Subcutaneous adipose tissue (tissue), 4 donors: ENCODE results near the gene ZNF584. TPM values are rescaled to one million over a fixed set of nuclear protein-coding genes. Genes with fewer than 3 reads are reported as not detected.

Source experiments
- total RNA-seq, 4 donors: library from RNA; depleted of rRNA; stranded (reverse); fragments of >200 nt; gene quantifications; one replicate each; pipeline ENCODE4 v1.1.0, GENCODE V29; 2016
- TF ChIP-seq, protein P1 (sequence below): fragments of 450-650 bp; IDR thresholded peaks from one replicate; pipeline ENCODE4 v1.5.1; 2016; ENCODE audit warnings: low read depth, mild to moderate bottlenecking, control low read depth, antibody characterized with exemption, moderate library complexity

The ZNF584 gene
- total RNA-seq = 1 to 10 TPM; 4.7 to 9.5 (median 8.4) TPM

DNA sequence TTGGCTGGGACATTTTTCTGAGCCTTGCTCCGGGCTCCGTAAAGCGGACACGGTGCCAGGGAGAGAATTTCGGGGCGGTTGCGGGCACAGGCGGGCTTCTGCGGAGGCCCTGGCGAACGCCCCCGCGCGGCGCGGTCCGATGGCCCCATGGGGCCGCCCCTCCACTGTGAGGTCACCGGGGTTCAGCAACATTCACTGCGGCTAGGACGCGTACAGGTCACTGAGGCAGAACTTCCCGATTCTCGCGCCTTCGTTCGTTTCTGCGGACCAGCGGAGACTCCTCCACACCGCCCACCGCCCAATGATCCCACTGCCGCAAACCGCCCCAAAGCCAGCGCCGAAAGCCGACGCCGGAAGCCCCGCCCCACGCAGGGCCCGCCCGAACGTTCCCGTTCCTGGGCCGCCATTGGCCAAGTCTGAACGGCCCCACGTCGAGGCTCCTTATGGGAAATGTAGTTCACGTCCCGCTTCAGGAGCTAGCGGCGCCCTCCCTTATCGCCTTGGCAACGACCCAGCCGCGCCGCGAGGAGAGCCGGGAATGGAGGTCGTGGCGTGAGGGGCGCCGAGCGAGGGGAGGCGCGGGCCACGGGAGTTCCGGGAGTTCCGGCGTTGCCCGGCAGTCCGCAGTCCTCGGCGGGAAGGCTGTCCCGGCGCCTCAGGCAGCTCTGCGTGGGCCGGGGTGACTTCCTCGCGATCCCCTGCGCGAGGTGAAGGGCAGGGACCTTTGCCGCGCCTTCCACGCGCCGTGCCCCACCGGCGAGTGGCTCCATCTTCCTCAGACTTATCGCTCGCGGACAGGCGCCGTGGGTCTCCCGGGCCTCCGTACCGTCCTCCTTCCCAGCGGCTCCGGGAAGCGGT is at the start of gene ZNF584:
ZNF584 (plus strand) TSS at position 498 of the 858 bp plus-strand sequence. CDS start 499 bp downstream, outside the sequence.
- TF ChIP-seq, protein P1, sequence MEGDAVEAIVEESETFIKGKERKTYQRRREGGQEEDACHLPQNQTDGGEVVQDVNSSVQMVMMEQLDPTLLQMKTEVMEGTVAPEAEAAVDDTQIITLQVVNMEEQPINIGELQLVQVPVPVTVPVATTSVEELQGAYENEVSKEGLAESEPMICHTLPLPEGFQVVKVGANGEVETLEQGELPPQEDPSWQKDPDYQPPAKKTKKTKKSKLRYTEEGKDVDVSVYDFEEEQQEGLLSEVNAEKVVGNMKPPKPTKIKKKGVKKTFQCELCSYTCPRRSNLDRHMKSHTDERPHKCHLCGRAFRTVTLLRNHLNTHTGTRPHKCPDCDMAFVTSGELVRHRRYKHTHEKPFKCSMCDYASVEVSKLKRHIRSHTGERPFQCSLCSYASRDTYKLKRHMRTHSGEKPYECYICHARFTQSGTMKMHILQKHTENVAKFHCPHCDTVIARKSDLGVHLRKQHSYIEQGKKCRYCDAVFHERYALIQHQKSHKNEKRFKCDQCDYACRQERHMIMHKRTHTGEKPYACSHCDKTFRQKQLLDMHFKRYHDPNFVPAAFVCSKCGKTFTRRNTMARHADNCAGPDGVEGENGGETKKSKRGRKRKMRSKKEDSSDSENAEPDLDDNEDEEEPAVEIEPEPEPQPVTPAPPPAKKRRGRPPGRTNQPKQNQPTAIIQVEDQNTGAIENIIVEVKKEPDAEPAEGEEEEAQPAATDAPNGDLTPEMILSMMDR = no peak

DNA sequence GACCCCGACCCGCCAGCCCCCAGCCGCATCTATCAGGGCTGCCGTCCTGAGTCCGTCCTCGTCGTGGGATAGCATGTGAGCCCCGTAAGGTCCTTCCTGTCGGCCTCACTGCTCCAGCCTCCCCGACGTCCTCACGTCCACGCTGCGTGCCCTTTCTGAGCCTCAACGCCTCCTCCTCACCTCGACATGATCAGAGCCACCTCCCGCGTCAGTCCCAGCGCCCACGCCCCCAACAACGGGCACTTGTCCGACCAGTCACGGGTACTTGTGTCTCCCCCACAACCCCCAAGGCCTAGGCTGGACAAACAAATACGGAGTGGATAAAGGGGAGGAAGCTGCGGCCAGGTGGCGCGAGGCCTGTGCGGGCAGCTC is 46.6 kb upstream of the ZNF584 start:
- TF ChIP-seq, protein P1 = no peak

DNA sequence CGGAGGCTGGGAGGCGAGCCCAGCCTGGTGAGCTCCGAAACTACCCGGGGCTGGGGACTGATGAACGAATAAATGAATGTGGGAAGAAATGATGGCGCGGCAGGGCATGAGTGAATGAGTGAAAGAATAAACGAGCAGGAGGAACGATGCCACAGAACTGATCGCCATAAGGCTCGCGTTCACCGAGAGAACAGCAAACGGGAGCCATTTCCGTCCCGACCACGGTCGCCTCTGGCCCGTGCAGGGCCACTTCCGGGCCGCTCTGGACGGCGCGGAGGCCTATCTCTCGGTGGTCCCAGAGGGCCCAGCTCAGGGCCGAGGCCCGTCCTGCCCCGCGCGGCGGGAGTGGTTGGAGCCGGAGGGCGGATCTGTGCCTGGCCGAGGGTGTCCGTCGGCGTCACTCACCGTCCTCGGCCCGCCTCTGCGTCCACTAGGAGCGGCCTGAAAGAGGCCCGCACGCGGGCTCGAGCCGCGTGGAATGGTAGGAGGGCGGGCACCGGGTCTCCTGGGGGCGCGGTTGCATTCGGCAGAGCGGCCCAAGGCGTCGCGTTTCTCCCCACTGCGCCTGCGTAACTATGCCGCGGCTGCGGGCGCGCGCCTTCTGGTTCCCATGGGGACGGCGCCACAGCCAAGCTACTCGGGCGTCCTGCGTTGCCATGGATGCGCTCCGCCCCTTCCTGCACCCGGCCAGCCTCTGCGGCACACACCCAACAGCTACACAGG is 46.0 kb upstream of the ZNF584 start, which contains the start of gene ZNF497:
ZNF497 (minus strand) TSS at position 480 of the 723 bp plus-strand sequence. CDS start 5,116 bp downstream, outside the sequence.
- TF ChIP-seq, protein P1 = no peak

DNA sequence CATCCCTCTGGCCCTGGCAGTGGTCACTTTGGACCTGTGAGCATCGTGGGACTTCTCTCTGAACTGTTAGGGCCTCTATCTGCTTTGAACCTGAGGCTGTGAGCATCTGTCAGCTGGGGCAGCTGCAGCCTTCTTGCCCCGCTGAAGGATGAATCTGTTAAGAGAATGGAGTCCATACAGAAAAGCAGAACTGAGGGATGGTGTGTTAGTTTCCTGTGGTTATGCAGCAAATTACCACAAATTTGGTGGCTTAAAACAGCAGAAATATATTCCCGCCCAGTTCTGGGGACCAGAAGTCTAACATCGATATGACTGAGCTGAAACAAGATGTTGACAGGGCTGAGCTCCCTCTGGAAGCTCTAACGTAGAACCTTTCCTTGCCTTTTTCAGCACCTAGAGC is 44.3 kb upstream of the ZNF584 start:
- TF ChIP-seq, protein P1 = no peak

DNA sequence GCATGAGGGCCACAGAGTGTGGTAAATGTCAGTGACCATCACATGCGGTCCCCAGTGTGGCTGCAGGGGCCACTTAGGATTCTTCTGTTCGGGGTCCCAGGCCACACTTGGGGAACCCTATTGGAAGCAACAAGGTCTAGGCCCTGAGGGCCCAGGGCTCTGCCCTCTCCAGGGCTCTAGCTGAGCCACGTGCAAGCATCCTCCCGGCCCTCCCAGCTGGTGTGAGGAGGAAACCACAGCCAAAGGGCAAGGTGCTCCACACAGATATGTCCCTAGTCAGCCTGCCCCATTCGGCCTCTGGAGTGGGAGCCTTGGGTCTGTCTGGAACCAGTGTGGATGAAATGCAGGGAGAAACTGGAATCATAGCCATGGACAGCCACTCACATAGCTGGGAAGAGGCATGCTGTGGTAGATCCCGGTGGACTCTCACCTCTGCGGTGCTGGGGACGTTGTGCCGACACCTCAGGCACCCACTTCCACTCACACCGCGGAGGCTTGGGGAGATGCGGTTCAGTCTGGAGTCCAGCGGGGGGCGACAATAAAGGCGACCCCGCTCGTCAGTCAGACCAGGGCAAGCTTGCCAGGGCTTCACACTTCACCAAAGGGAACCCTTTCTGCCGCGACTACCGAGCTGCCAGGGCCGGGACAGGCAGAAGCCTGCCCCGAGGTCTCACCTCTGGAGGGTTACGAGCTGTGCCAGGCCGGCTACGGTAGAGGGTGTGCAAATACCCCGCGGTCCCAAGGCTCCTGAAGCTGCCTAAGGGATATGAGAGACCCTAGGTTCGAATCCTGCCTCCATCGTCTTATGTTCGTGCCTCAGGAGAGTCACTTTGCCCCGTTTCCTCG is 41.6 kb upstream of the ZNF584 start:
- TF ChIP-seq, protein P1 = no peak

DNA sequence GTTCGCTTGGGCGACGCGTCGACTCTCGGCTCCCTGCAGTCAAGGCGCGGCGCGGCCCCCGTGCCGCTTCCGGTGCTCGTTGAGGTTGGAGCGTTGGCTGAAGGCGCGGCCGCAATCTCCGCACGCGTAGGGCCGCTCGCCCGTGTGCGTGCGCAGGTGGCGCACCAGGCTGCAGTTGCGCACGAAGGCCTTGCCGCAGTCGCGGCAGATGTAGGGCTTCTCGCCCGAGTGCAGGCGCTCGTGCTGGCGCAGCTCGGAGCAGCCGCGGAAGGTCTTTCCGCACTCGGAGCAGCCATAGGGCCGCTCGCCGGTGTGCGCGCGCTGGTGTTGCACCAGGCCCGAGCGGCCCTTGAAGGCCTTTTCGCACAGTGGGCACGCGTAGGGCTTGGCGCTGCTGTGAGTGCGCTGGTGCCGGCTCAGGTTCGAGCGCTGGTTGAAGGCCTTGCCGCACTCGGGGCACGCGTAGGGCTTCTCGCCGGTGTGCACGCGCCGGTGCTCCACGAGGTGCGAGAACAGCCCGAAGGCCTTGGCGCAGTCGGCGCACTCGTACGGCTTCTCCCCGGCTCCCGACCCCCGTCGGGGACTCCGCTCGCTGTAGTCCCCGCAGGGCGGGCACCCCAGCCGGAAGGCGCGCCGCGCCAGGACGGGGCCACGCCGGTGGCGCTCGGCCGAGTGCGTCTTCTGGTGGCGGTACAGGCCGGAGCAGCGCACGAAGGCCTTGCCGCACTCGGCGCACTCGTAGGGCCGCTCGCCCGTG is 40.6 kb upstream of the ZNF584 start:
- TF ChIP-seq, protein P1 = no peak
